Immature natural killer cell (primary cell): ENCODE results near the gene KMT2B. TPM values are rescaled to one million over a fixed set of nuclear protein-coding genes. Genes with fewer than 3 reads are reported as not detected.

Experiments used
- DNase-seq, 3 donors: peaks; one replicate each; pipeline ENCODE4 v3.0.0; 2022; ENCODE audit warnings: mixed read lengths in 1 of 3
- H3K27ac Mint-ChIP-seq, 6 donors: one replicate each; pipeline ENCODE4 v1.8.0; 2020; ENCODE audit warnings: mixed read lengths in 6 of 6, mild to moderate bottlenecking in 5 of 6, inconsistent platforms in 4 of 6, moderate library complexity in 3 of 6
- H3K27me3 Mint-ChIP-seq, 3 donors: one replicate each; pipeline ENCODE4 v1.8.0; 2020 to 2021; ENCODE audit warnings: low read depth in 3 of 3, mild to moderate bottlenecking in 3 of 3, mixed read lengths in 3 of 3, moderate library complexity in 3 of 3, inconsistent platforms in 1 of 3
- H3K36me3 Mint-ChIP-seq, 3 donors: one replicate each; pipeline ENCODE4 v1.8.0; 2020; ENCODE audit warnings: mixed read lengths in 3 of 3, inconsistent platforms in 2 of 3, mild to moderate bottlenecking in 2 of 3
- H3K4me1 Mint-ChIP-seq, 2 donors: one replicate each; pipeline ENCODE4 v1.8.0; 2020; ENCODE audit warnings: inconsistent platforms in 2 of 2, mild to moderate bottlenecking in 2 of 2, mixed read lengths in 2 of 2, moderate library complexity in 1 of 2
- H3K4me3 Mint-ChIP-seq, 5 donors: one replicate each; pipeline ENCODE4 v1.8.0; 2020; ENCODE audit warnings: mild to moderate bottlenecking in 5 of 5, mixed read lengths in 5 of 5, inconsistent platforms in 3 of 5, moderate library complexity in 3 of 5
- H3K9me3 Mint-ChIP-seq, 6 donors: one replicate each; pipeline ENCODE4 v1.8.0; 2020; ENCODE audit warnings: mild to moderate bottlenecking in 6 of 6, mixed read lengths in 6 of 6, inconsistent platforms in 4 of 6, moderate library complexity in 3 of 6
- polyA plus RNA-seq, 3 donors: library from polyadenylated mRNA; unstranded; fragments of 300-500 nt; fragmentation: Illumina TruSeq; gene quantifications; one replicate each; pipeline ENCODE4 v1.2.3, GENCODE V29; 2021

Gene KMT2B
- polyA plus RNA-seq, 3 donors from 2014 or later, result 0.30 to 1.8 TPM; not detected in 1

GRCh38 chr19:35736913-35737886 is 19.4 kb downstream of the KMT2B start:
- Mint-ChIP-seq H3K27ac (no peak overlapping the region), H3K4me3 (no peak overlapping the region), H3K9me3 (no peaks in the 10 kb centered on the region), H3K36me3 (peaks cover 0 to 11% (median under 1%) of the 10 kb centered on the region in 3 donors), H3K27me3 (peaks cover 3 to 9% (median 7%) of the 10 kb centered on the region in 3 donors), H3K4me1 (peaks cover 14 to 17% of the 10 kb centered on the region in 2 donors)
- no peak for DNase-seq

GRCh38 chr19:35738021-35738886 is 20.5 kb downstream of the KMT2B start:
- H3K9me3 Mint-ChIP-seq, result no peaks in the 10 kb centered on the region
- DNase-seq, result no peak
- peak overlapping the region in 3 of 5 donors; percentile 30 to 94 (median 54) for H3K4me3 Mint-ChIP-seq
- H3K36me3 Mint-ChIP-seq, result peaks cover 0 to 11% (median 5%) of the 10 kb centered on the region in 3 donors
- H3K4me1 Mint-ChIP-seq, result peaks cover 21 to 25% of the 10 kb centered on the region in 2 donors
- peak overlapping the region in 3 of 6 donors; percentile 28 to 48 (median 45) for H3K27ac Mint-ChIP-seq
- peaks cover 6 to 9% (median 7%) of the 10 kb centered on the region in 3 donors for H3K27me3 Mint-ChIP-seq

- DNase-seq, result no peak
- Mint-ChIP-seq H3K36me3 (peaks cover 0 to 11% (median 5%) of the 10 kb centered on the region in 3 donors), H3K4me1 (peaks cover 24 to 28% of the 10 kb centered on the region in 2 donors), H3K9me3 (no peaks in the 10 kb centered on the region), H3K27ac (peak overlapping the region in 3 of 6 donors; percentile 28 to 48 (median 45)), H3K27me3 (peaks cover 6 to 9% (median 7%) of the 10 kb centered on the region in 3 donors), H3K4me3 (peak overlapping the region in 3 of 5 donors; percentile 30 to 94 (median 54))
These were observed 21.1 kb downstream of the KMT2B start for GRCh38 chr19:35738887-35739229.

GRCh38 chr19:35739275-35740107 is 21.7 kb downstream of the KMT2B start:
- Mint-ChIP-seq H3K27me3 (peaks cover 4 to 9% (median 6%) of the 10 kb centered on the region in 3 donors), H3K36me3 (peaks cover 0 to 7% (median 5%) of the 10 kb centered on the region in 3 donors), H3K27ac (peak overlapping the region in 2 of 6 donors; percentile 34 to 45), H3K4me1 (peaks cover 31 to 34% of the 10 kb centered on the region in 2 donors), H3K9me3 (no peaks in the 10 kb centered on the region), H3K4me3 (peak overlapping the region; percentile 49 to 97 (median 87))
- no peak for DNase-seq

- Mint-ChIP-seq H3K27ac (peak overlapping the region in 3 of 6 donors; percentile 36 to 94 (median 90)), H3K4me1 (peaks cover 34 to 38% of the 10 kb centered on the region in 2 donors), H3K4me3 (peak overlapping the region; percentile 87 to 97 (median 94)), H3K36me3 (peaks cover 0 to 7% (median 5%) of the 10 kb centered on the region in 3 donors), H3K9me3 (no peaks in the 10 kb centered on the region), H3K27me3 (peaks cover 7 to 12% (median 8%) of the 10 kb centered on the region in 3 donors)
- DNase-seq, result no peak
These were observed 22.3 kb downstream of the KMT2B start for GRCh38 chr19:35740108-35740422.

- Mint-ChIP-seq H3K9me3 (no peaks in the 10 kb centered on the region), H3K27ac (peak overlapping the region; percentile 85 to 94 (median 91)), H3K27me3 (peaks cover 10 to 14% (median 13%) of the 10 kb centered on the region in 3 donors), H3K4me3 (peak overlapping the region; percentile 87 to 97 (median 94)), H3K36me3 (peaks cover 0 to 5% (median 5%) of the 10 kb centered on the region in 3 donors), H3K4me1 (peaks cover 39 to 42% of the 10 kb centered on the region in 2 donors)
- DNase-seq, result peak; percentile 92 to 93 (median 92)
These were observed 22.8 kb downstream of the KMT2B start for GRCh38 chr19:35740423-35741202.

- no peak for DNase-seq
- no peaks in the 10 kb centered on the region for H3K9me3 Mint-ChIP-seq
- H3K27ac Mint-ChIP-seq, result peak overlapping the region; percentile 85 to 95 (median 93)
- H3K4me1 Mint-ChIP-seq, result peaks cover 44 to 48% of the 10 kb centered on the region in 2 donors
- H3K36me3 Mint-ChIP-seq, result peaks cover 0 to 5% (median 3%) of the 10 kb centered on the region in 3 donors
- peak overlapping the region; percentile 87 to 98 (median 94) for H3K4me3 Mint-ChIP-seq
- H3K27me3 Mint-ChIP-seq, result peaks cover 10 to 14% (median 13%) of the 10 kb centered on the region in 3 donors
These were observed 23.4 kb downstream of the KMT2B start for GRCh38 chr19:35741203-35741515.

- peak; percentile 62 to 65 (median 63) for DNase-seq
- H3K27ac Mint-ChIP-seq, result peak within 1 kb of the TSS; percentile 90 to 98 (median 95)
- H3K4me3 Mint-ChIP-seq, result peak within 1 kb of the TSS; percentile 87 to 98 (median 92)
- peaks cover 52 to 54% of the 10 kb centered on the region in 2 donors for H3K4me1 Mint-ChIP-seq
- H3K27me3 Mint-ChIP-seq, result peaks cover 10 to 14% (median 13%) of the 10 kb centered on the region in 3 donors
- H3K9me3 Mint-ChIP-seq, result no peaks in the 10 kb centered on the region
- H3K36me3 Mint-ChIP-seq, result peaks cover 0 to 5% (median 0%) of the 10 kb centered on the region in 3 donors
These were observed 24.4 kb downstream of the KMT2B start, which contains the start of gene IGFLR1 for GRCh38 chr19:35742121-35742724. TSS of gene IGFLR1 (minus strand) at chr19:35742452. CDS start at chr19:35741180, 1,272 bp downstream.

- peaks cover 67 to 68% of the 10 kb centered on the region in 2 donors for H3K4me1 Mint-ChIP-seq
These were observed 26.0 kb downstream of the KMT2B start for GRCh38 chr19:35743640-35744429.

GRCh38 chr19:35744430-35745327 is 26.9 kb downstream of the KMT2B start:
- peak overlapping the region; percentile 98 to 100 (median 99) for H3K27ac Mint-ChIP-seq
- no peaks in the 10 kb centered on the region for H3K9me3 Mint-ChIP-seq
- H3K4me3 Mint-ChIP-seq, result peak overlapping the region; percentile 96 to 99 (median 98)
- H3K27me3 Mint-ChIP-seq, result peaks cover 13 to 14% (median 13%) of the 10 kb centered on the region in 3 donors
- H3K4me1 Mint-ChIP-seq, result peaks cover 66 to 75% of the 10 kb centered on the region in 2 donors
- peak; percentile 93 to 95 (median 94) for DNase-seq
- peaks cover 0 to 5% (median 0%) of the 10 kb centered on the region in 3 donors for H3K36me3 Mint-ChIP-seq

More at GRCh38 chr19:35743640-35744429, 26.0 kb downstream of the KMT2B start:
- no peak for DNase-seq
- H3K27ac Mint-ChIP-seq, result peak overlapping the region; percentile 98 to 100 (median 99)
- H3K36me3 Mint-ChIP-seq, result peaks cover 0 to 5% (median 0%) of the 10 kb centered on the region in 3 donors
- H3K27me3 Mint-ChIP-seq, result peaks cover 13 to 14% (median 13%) of the 10 kb centered on the region in 3 donors
- no peaks in the 10 kb centered on the region for H3K9me3 Mint-ChIP-seq
- H3K4me3 Mint-ChIP-seq, result peak overlapping the region; percentile 96 to 99 (median 98)
